HG03571 (cell line): ENCODE measurements around the gene APOL1.

Experiments
- ATAC-seq: cut with Tn5 transposase; IDR thresholded peaks from one replicate; pipeline ENCODE4 v1.9.1; 2021; ENCODE audit not compliant: unreplicated experiment

APOL1 gene

DNA sequence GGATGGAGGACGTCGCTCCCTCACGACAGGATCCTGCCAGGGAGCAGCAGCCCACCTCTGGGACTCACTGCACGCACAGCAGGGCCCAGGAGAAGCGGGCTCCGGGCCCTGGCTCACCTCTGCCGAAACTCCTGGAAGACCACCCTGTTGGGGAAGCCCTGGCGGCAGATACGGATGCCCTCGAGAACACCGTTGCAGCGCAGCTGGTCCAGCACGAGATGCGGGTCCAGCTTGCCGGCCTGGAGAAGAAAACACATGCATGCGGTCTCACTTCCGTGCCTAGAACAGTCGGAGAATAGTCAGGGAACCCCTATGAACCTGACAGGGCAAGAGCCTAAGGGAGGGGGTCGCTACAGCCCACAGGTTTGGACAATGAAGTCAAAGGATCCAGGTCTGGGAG, 52.9 kb downstream of the APOL1 start:
- ATAC-seq, result no peak

DNA sequence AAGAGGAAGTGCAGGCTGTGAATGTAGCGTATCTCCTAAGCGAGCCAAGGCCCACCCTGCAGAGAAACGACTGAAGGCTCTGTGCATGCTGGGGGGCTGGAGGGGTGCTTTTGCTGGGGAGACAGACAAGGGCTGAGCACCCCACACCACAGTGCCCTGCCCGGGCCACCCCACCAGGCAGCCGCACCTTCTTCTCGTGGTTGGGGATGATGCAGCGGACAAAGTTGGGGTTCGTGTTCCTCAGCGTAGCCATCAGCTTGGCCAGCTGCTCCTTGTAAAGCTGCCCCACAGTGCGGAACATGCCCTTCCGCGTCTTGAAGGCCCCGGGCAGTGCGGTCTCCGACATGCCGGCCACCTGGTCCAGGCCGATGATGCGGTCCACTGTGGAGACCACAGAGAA, 53.3 kb downstream of the APOL1 start:
- no peak for ATAC-seq

GRCh38 chr22:36308880-36309279, 55.9 kb downstream of the APOL1 start:
- no peak for ATAC-seq

DNA sequence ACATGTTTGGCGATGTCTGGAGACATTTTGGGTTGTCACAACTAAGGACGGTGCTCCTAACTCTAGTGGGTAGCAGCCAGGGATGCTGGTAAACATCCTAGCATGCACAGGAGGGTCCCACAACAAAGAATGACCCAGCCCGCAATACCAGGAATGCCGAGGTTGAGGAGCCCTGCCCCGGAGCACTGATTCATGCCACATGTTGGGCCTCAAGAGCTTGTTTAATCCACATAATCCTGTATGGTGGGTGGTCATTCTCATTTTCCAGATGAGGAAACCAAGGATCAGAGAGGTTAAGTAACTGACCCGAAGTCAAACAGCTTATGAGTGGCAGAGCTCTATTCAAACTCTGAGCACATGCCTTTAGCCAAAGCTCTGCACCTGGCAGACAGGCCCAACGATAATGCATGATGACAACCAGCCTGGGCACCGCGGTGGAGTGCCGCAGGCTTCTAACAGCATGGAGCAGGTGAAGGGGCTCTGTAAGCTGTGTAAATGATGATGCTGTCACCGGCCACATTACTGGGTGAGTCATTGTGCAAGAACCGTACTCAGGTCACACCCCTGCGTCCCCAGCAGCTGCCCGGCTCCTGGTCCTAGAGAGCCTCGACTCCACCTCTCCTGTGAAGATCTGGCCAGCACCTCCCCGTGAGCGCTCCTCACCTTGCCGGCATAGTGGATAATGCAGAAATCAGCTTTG, 58.6 kb downstream of the APOL1 start:
- ATAC-seq, result no peak

DNA sequence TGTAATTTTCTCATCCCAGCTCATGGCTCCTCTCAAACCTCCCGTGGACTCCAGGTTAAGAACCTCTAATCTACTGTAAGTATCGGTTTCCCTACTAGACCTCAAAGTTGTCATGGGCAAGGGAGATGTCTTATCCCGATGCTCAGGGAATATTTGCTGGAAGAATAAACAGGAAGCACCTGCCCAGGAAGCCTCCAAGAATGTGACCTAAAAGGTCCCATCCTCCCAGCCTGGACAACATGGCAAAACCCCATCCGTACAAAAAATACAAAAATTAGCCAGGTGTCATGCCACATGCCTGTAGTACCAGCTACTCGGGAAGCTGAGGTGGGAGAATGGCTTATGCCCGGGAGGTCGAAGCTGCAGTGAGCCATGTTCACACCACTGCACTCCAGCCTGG, 62.4 kb downstream of the APOL1 start:
- ATAC-seq, result no peak

GRCh38 chr22:36316419-36316818, 63.5 kb downstream of the APOL1 start:
- ATAC-seq, result no peak
